ENCODE measurements around the gene PTPRN. TPM values are rescaled to one million over a fixed set of nuclear protein-coding genes. Genes with fewer than 3 reads are reported as not detected.
A peak's percentile ranks its signal among the peaks of the same experiment; 100 is the strongest.

Gene PTPRN
- total and polyA plus RNA-seq, 5 donors from 2014 or later: 0.28 TPM; not detected in 4

- DNase-seq: peak in 2 of 3 donors; percentile 69 to 74
- H3K4me3 Mint-ChIP-seq: peak overlapping the region; percentile 96 to 100 (median 98)
- H3K27ac Mint-ChIP-seq: peak overlapping the region; percentile 58 to 98 (median 97)
- Histone ChIP-seq H3K27me3 (ENCODE audit: control insufficient read depth, insufficient read depth, low read length) (no peaks in the 10 kb centered on the region), H3K9me3 (ENCODE audit: control insufficient read depth in 2 of 2, low read length in 2 of 2) (no peaks in the 10 kb centered on the region), H3K36me3 (ENCODE audit: control insufficient read depth, insufficient read depth, low read length) (peaks cover 23% of the 10 kb centered on the region), H3K4me1 (ENCODE audit: control insufficient read depth, insufficient read depth, low read length, poor library complexity, severe bottlenecking) (peaks cover 35% of the 10 kb centered on the region), H3K4me3 (ENCODE audit: low read depth, low read length) (peak overlapping the region; percentile 94), H3K27ac (ENCODE audit: insufficient read depth, low read length, poor library complexity, severe bottlenecking) (peak overlapping the region; percentile 93)
- H3K9me3 Mint-ChIP-seq: peaks cover 0 to 2% (median 0%) of the 10 kb centered on the region in 7 donors
- peaks cover 10% of the 10 kb centered on the region for H3K27me3 Mint-ChIP-seq
- peak; percentile 23 to 25 for ATAC-seq (ENCODE audit: low read depth in 2 of 2)
- peaks cover 4 to 44% (median 33%) of the 10 kb centered on the region in 4 donors for H3K4me1 Mint-ChIP-seq
- H3K36me3 Mint-ChIP-seq: peaks cover 20% of the 10 kb centered on the region
Observed at GRCh38 chr2:219254590-219255201, 54.5 kb downstream of the PTPRN start.

- H3K4me3 ChIP-seq (ENCODE audit: low read depth, low read length): peak within 1 kb of the TSS; percentile 94
- no peaks in the 10 kb centered on the region for H3K9me3 ChIP-seq (ENCODE audit: control insufficient read depth in 2 of 2, low read length in 2 of 2)
- DNase-seq (peak; percentile 91 to 92 (median 91)), ATAC-seq (ENCODE audit: low read depth in 2 of 2) (peak; percentile 82 to 85)
- Mint-ChIP-seq H3K9me3 (peaks cover 0 to 2% (median 0%) of the 10 kb centered on the region in 7 donors), H3K27ac (peak within 1 kb of the TSS; percentile 87 to 98 (median 97)), H3K4me1 (peaks cover 11 to 51% (median 38%) of the 10 kb centered on the region in 4 donors), H3K36me3 (peaks cover 27% of the 10 kb centered on the region), H3K27me3 (peaks cover 10% of the 10 kb centered on the region), H3K4me3 (peak within 1 kb of the TSS; percentile 96 to 100 (median 98))
- H3K4me1 ChIP-seq (ENCODE audit: control insufficient read depth, insufficient read depth, low read length, poor library complexity, severe bottlenecking): peaks cover 42% of the 10 kb centered on the region
- no peaks in the 10 kb centered on the region for H3K27me3 ChIP-seq (ENCODE audit: control insufficient read depth, insufficient read depth, low read length)
- H3K36me3 ChIP-seq (ENCODE audit: control insufficient read depth, insufficient read depth, low read length): peaks cover 30% of the 10 kb centered on the region
- H3K27ac ChIP-seq (ENCODE audit: insufficient read depth, low read length, poor library complexity, severe bottlenecking): peak within 1 kb of the TSS; percentile 93
Observed at GRCh38 chr2:219253753-219254589, 55.2 kb downstream of the PTPRN start, which contains the start of gene TUBA4A. TUBA4A (minus strand) TSS chr2:219253918; CDS start chr2:219253858, 60 bp downstream.

- Histone ChIP-seq H3K4me1 (ENCODE audit: control insufficient read depth, insufficient read depth, low read length, poor library complexity, severe bottlenecking) (peaks cover 51% of the 10 kb centered on the region), H3K9me3 (ENCODE audit: control insufficient read depth in 2 of 2, low read length in 2 of 2) (no peaks in the 10 kb centered on the region), H3K27ac (ENCODE audit: insufficient read depth, low read length, poor library complexity, severe bottlenecking) (peak within 1 kb of the TSS; percentile 93), H3K27me3 (ENCODE audit: control insufficient read depth, insufficient read depth, low read length) (no peaks in the 10 kb centered on the region), H3K36me3 (ENCODE audit: control insufficient read depth, insufficient read depth, low read length) (peaks cover 32% of the 10 kb centered on the region), H3K4me3 (ENCODE audit: low read depth, low read length) (peak within 1 kb of the TSS; percentile 94)
- Mint-ChIP-seq H3K9me3 (peaks cover 0 to 2% (median 0%) of the 10 kb centered on the region in 7 donors), H3K36me3 (peaks cover 31% of the 10 kb centered on the region), H3K27me3 (peaks cover 10% of the 10 kb centered on the region), H3K4me1 (peaks cover 11 to 59% (median 44%) of the 10 kb centered on the region in 4 donors), H3K4me3 (peak within 1 kb of the TSS; percentile 96 to 100 (median 98)), H3K27ac (peak within 1 kb of the TSS; percentile 87 to 98 (median 97))
- ATAC-seq (ENCODE audit: low read depth in 2 of 2) (peak; percentile 26 to 37), DNase-seq (peak; percentile 37 to 78 (median 51))
Observed at GRCh38 chr2:219252900-219253752, 56.1 kb downstream of the PTPRN start, which contains the start of gene TUBA4B. TUBA4B (plus strand) TSS chr2:219253243; CDS start chr2:219253408, 165 bp downstream.

GRCh38 chr2:219252570-219252899 lies 56.7 kb downstream of the PTPRN start:
- H3K9me3 ChIP-seq (ENCODE audit: control insufficient read depth in 2 of 2, low read length in 2 of 2): no peaks in the 10 kb centered on the region
- no peak for ATAC-seq (ENCODE audit: low read depth in 2 of 2)
- no peak for DNase-seq

GRCh38 chr2:219252084-219252483 lies 57.1 kb downstream of the PTPRN start:
- Histone ChIP-seq H3K27ac (ENCODE audit: insufficient read depth, low read length, poor library complexity, severe bottlenecking) (peak overlapping the region; percentile 93), H3K36me3 (ENCODE audit: control insufficient read depth, insufficient read depth, low read length) (peaks cover 32% of the 10 kb centered on the region), H3K4me3 (ENCODE audit: low read depth, low read length) (peak overlapping the region; percentile 92), H3K9me3 (ENCODE audit: control insufficient read depth in 2 of 2, low read length in 2 of 2) (no peaks in the 10 kb centered on the region), H3K4me1 (ENCODE audit: control insufficient read depth, insufficient read depth, low read length, poor library complexity, severe bottlenecking) (peaks cover 61% of the 10 kb centered on the region), H3K27me3 (ENCODE audit: control insufficient read depth, insufficient read depth, low read length) (no peaks in the 10 kb centered on the region)
- Mint-ChIP-seq H3K27ac (peak overlapping the region; percentile 87 to 98 (median 97)), H3K27me3 (peaks cover 10% of the 10 kb centered on the region), H3K4me3 (peak overlapping the region; percentile 96 to 100 (median 98)), H3K4me1 (peaks cover 19 to 70% (median 52%) of the 10 kb centered on the region in 4 donors), H3K36me3 (peaks cover 37% of the 10 kb centered on the region), H3K9me3 (peaks cover 0 to 2% (median 0%) of the 10 kb centered on the region in 7 donors)
- ATAC-seq (ENCODE audit: low read depth in 2 of 2): no peak
- DNase-seq: peak in 1 of 3 donors; percentile 33

More at GRCh38 chr2:219252570-219252899, 56.7 kb downstream of the PTPRN start:
- Histone ChIP-seq H3K36me3 (ENCODE audit: control insufficient read depth, insufficient read depth, low read length) (peaks cover 32% of the 10 kb centered on the region), H3K4me1 (ENCODE audit: control insufficient read depth, insufficient read depth, low read length, poor library complexity, severe bottlenecking) (peaks cover 57% of the 10 kb centered on the region), H3K4me3 (ENCODE audit: low read depth, low read length) (peak overlapping the region; percentile 92), H3K27ac (ENCODE audit: insufficient read depth, low read length, poor library complexity, severe bottlenecking) (peak overlapping the region; percentile 93), H3K27me3 (ENCODE audit: control insufficient read depth, insufficient read depth, low read length) (no peaks in the 10 kb centered on the region)
- Mint-ChIP-seq H3K4me3 (peak overlapping the region; percentile 96 to 100 (median 98)), H3K27me3 (peaks cover 10% of the 10 kb centered on the region), H3K4me1 (peaks cover 17 to 65% (median 48%) of the 10 kb centered on the region in 4 donors), H3K27ac (peak overlapping the region; percentile 87 to 98 (median 97)), H3K36me3 (peaks cover 37% of the 10 kb centered on the region), H3K9me3 (peaks cover 0 to 2% (median 0%) of the 10 kb centered on the region in 7 donors)

- peaks cover 65% of the 10 kb centered on the region for H3K4me1 ChIP-seq (ENCODE audit: control insufficient read depth, insufficient read depth, low read length, poor library complexity, severe bottlenecking)
- H3K9me3 Mint-ChIP-seq: peaks cover 0 to 2% (median 0%) of the 10 kb centered on the region in 7 donors
- H3K36me3 Mint-ChIP-seq: peaks cover 37% of the 10 kb centered on the region
Observed at GRCh38 chr2:219251656-219252055, 57.5 kb downstream of the PTPRN start.

More at GRCh38 chr2:219251656-219252055, 57.5 kb downstream of the PTPRN start:
- peak overlapping the region; percentile 92 for H3K4me3 ChIP-seq (ENCODE audit: low read depth, low read length)
- ATAC-seq (ENCODE audit: low read depth in 2 of 2) (no peak), DNase-seq (no peak)
- H3K27ac ChIP-seq (ENCODE audit: insufficient read depth, low read length, poor library complexity, severe bottlenecking): peak overlapping the region; percentile 53
- no peaks in the 10 kb centered on the region for H3K27me3 ChIP-seq (ENCODE audit: control insufficient read depth, insufficient read depth, low read length)
- peaks cover 32% of the 10 kb centered on the region for H3K36me3 ChIP-seq (ENCODE audit: control insufficient read depth, insufficient read depth, low read length)
- Mint-ChIP-seq H3K4me1 (peaks cover 19 to 74% (median 56%) of the 10 kb centered on the region in 4 donors), H3K27me3 (peaks cover 10% of the 10 kb centered on the region), H3K4me3 (peak overlapping the region; percentile 96 to 100 (median 98)), H3K27ac (peak overlapping the region; percentile 87 to 98 (median 97))
- H3K9me3 ChIP-seq (ENCODE audit: control insufficient read depth in 2 of 2, low read length in 2 of 2): no peaks in the 10 kb centered on the region
